Right lobe of liver (tissue), 6 donors: Measurements from ENCODE around the gene DGKI. TPM values are rescaled to one million over a fixed set of nuclear protein-coding genes. Genes with fewer than 3 reads are reported as not detected.

Experiments
- ATAC-seq, 4 donors: fragments of 200-7000 bp; cut with Tn5 transposase; one replicate each; pipeline ENCODE4 v1.9.1; 2020; ENCODE audit warnings: mild to moderate bottlenecking in 4 of 4, moderate library complexity in 4 of 4
- DNase-seq, 3 donors: peaks; one replicate each; pipeline ENCODE4 v3.0.0-alpha.2; 2020
- H3K27ac ChIP-seq, 3 donors: fragments of 200-600 bp; one replicate each; pipeline ENCODE4 v1.8.0; 2022
- H3K27me3 ChIP-seq, 2 donors: fragments of 200-600 bp; one replicate each; pipeline ENCODE4 v1.8.0; 2022
- H3K36me3 ChIP-seq, 4 donors: fragments of 200-600 bp; sonication (generic) in 1 of 4; one replicate each; pipeline versions ENCODE4 v1.5.1 to v1.8.0; 2017 to 2022; ENCODE audit warnings: control low read depth in 1 of 4
- H3K4me1 ChIP-seq, 4 donors: fragments of 200-600 bp; sonication (generic) in 1 of 4; one replicate each; pipeline versions ENCODE4 v1.5.1 to v1.8.0; 2017 to 2022; ENCODE audit warnings: control low read depth in 1 of 4
- H3K4me3 ChIP-seq, 3 donors: fragments of 200-600 bp; one replicate each; pipeline ENCODE4 v1.8.0; 2022
- H3K9me3 ChIP-seq, 4 donors: fragments of 200-600 bp; sonication (generic) in 1 of 4; one replicate each; pipeline versions ENCODE4 v1.5.1 to v1.8.0; 2017 to 2022; ENCODE audit warnings: control low read depth in 1 of 4
- POLR2A ChIP-seq: fragments of 450-650 bp; IDR thresholded peaks from one replicate; pipeline ENCODE4 v1.6.1; 2017; ENCODE audit warnings: antibody characterized with exemption, mild to moderate bottlenecking
- WGBS: methylation state at CpG from one replicate; pipeline ENCODE4 v1.1.6; 2018; ENCODE audit warnings: low coverage, low lambda C conversion rate; ENCODE audit not compliant: insufficient coverage; ENCODE audit errors: missing lambda C conversion rate; 5-methylcytosine and 5-hydroxymethylcytosine counted together
- intact Hi-C, 2 donors: fragments of 100-400 bp; cut with DNase I; formaldehyde crosslinking; loops; one replicate each; pipeline versions ENCODE4 v1.11.2 to v1.14.1; 2022
- total RNA-seq, 6 experiments: library from RNA; depleted of rRNA in 2 of 6; stranded (reverse); fragments of >200 nt in 2 of 6; fragmentation: NEBNext Ultra II Directional in 3 of 6; extraction: Animal tissue kit (Norgen Biotek cat#: 25700) in 3 of 6; gene quantifications; one replicate each; pipeline versions ENCODE4 v1.1.0 to v1.2.4, GENCODE V29; 2016 to 2023
- TF ChIP-seq, protein P1 (sequence below), 4 donors: fragments of 200-600 bp in 3 of 4; fragments of 450-650 bp in 1 of 4; IDR thresholded peaks; one replicate each; pipeline versions ENCODE4 v1.5.1 to v1.8.0; 2016 to 2022; ENCODE audit warnings: antibody characterized with exemption in 4 of 4, mild to moderate bottlenecking in 2 of 4
- donor health status: DM: no; HTN: yes; CAD: no.
- donor health status: DM: no; HTN: no; CAD: no.
- donor health status: DM: no; HTN: no; CAD: no.
- donor health status: DM: no; HTN: yes; CAD: no.
- donor health status: DM: no; HTN: yes; CAD: no.

Gene DGKI
- total RNA-seq, 6 experiments from 2014 or later: 0.05 to 0.35 (median 0.06) TPM; not detected in 1

DNA sequence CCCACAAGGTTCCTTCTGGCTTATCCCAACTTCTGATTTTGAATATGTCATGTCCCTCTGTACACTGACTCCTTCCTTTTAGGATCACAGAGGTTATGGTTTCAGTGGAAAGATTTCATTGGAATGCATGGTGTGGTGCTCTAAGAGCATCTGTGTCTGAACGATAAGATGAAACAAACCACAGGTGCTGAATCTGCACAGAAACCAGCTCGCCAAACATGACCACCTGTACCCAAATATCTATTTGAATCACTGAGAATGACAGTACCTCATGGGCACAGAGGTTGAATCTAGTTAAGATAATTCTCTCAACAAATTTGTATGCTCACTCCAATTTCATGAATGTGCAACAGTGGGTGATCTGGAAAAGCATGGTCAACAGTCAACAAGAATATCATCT, 105.3 kb downstream of the DGKI start:
- no peaks in the 10 kb centered on the region for H3K27me3 ChIP-seq
- ATAC-seq: no peak
- no peak for DNase-seq

DNA sequence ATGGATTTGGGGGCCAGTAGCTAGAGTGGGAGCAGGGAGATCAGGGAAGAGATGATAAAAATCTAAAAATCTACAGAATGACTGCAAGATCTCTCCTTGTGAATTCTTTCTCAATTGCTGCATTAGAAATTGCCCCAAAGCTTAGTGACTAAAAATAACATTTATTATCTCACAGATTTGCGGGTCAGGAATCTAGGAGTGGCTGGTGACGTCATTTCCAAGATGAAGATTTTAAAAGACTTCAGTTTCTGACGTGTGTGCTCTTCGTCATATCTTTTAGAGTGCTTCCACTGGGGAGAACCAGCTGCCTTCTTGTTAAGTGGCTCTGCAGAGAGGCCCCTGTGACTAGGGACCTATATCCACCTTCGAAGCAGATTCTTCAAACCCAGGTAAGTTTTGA, 112.6 kb downstream of the DGKI start:
- Histone ChIP-seq H3K9me3 (no peaks in the 10 kb centered on the region), H3K36me3 (no peaks in the 10 kb centered on the region), H3K27me3 (no peaks in the 10 kb centered on the region), H3K27ac (no peak overlapping the region), H3K4me3 (no peak overlapping the region), H3K4me1 (no peaks in the 10 kb centered on the region)
- TF ChIP-seq, protein P1, sequence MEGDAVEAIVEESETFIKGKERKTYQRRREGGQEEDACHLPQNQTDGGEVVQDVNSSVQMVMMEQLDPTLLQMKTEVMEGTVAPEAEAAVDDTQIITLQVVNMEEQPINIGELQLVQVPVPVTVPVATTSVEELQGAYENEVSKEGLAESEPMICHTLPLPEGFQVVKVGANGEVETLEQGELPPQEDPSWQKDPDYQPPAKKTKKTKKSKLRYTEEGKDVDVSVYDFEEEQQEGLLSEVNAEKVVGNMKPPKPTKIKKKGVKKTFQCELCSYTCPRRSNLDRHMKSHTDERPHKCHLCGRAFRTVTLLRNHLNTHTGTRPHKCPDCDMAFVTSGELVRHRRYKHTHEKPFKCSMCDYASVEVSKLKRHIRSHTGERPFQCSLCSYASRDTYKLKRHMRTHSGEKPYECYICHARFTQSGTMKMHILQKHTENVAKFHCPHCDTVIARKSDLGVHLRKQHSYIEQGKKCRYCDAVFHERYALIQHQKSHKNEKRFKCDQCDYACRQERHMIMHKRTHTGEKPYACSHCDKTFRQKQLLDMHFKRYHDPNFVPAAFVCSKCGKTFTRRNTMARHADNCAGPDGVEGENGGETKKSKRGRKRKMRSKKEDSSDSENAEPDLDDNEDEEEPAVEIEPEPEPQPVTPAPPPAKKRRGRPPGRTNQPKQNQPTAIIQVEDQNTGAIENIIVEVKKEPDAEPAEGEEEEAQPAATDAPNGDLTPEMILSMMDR (IDR thresholded peaks at IDR 0.05): no peak
- TF ChIP-seq POLR2A: no peak
- ATAC-seq (no peak), DNase-seq (no peak)
- 24% methylated on average over 4 of the region's 5 CpGs for WGBS
- intact Hi-C loops: no loop called here

More for the DNA sequence above, 105.3 kb downstream of the DGKI start:
- TF ChIP-seq, protein P1 (IDR thresholded peaks at IDR 0.05): no peak
- no peak for TF ChIP-seq POLR2A
- H3K4me1 ChIP-seq: no peaks in the 10 kb centered on the region
- no peaks in the 10 kb centered on the region for H3K36me3 ChIP-seq
- intact Hi-C loops: no loop called here
- no peak overlapping the region for H3K27ac ChIP-seq
- H3K4me3 ChIP-seq: no peak overlapping the region
- no peaks in the 10 kb centered on the region for H3K9me3 ChIP-seq
- WGBS: 75% methylated on average over 2 of the region's 2 CpGs

DNA sequence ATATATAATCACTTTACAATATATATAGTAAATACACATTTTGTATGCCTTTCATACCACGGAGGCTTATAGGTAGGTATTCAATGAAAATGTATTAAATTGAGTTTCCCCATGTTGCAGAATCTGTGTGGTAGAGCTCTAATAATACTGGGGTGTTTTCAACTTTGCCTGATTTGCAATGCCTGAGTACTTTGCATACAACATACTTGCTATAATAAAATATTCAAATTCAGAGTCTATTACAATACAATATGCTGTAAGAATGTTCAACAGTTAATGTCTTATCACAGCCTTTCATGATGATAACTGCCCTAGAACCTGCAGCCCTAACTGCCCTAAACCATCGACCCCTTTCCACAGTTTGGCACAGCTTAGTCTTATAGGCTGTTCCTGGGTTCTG, 114.6 kb downstream of the DGKI start:
- Histone ChIP-seq H3K36me3 (no peaks in the 10 kb centered on the region), H3K4me1 (no peaks in the 10 kb centered on the region), H3K4me3 (no peak overlapping the region), H3K27ac (no peak overlapping the region), H3K9me3 (no peaks in the 10 kb centered on the region), H3K27me3 (no peaks in the 10 kb centered on the region)
- WGBS: 33% methylated on average over 2 of the region's 2 CpGs
- TF ChIP-seq, protein P1 (IDR thresholded peaks at IDR 0.05): no peak
- no peak for TF ChIP-seq POLR2A
- ATAC-seq (no peak), DNase-seq (no peak)
- intact Hi-C loops: no loop called here

DNA sequence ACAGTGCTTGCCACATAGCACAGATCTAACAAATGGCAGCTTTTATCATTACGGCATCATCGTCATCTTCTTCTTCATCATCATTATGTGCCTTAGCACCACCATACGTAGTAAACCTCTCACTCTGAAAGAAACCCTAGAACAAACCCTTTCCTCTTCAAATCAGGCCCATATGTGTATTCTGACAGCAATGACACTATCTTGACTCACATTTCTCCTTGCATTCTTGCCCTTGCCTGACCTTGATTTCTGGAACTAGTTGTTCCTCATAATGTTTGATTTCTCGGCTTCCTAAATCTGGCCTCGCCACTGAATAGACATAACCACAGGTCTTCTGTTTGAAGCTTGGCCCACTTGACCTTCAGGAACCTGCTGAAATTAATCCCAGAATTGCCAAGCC, 115.3 kb downstream of the DGKI start:
- Histone ChIP-seq H3K9me3 (no peaks in the 10 kb centered on the region), H3K36me3 (no peaks in the 10 kb centered on the region), H3K4me3 (no peak overlapping the region), H3K4me1 (no peaks in the 10 kb centered on the region), H3K27me3 (no peaks in the 10 kb centered on the region), H3K27ac (no peak overlapping the region)
- WGBS: 59% methylated on average over 5 of the region's 5 CpGs
- DNase-seq (no peak), ATAC-seq (no peak)
- intact Hi-C loops: no loop called here
- no peak for TF ChIP-seq POLR2A
- TF ChIP-seq, protein P1 (IDR thresholded peaks at IDR 0.05): no peak

DNA sequence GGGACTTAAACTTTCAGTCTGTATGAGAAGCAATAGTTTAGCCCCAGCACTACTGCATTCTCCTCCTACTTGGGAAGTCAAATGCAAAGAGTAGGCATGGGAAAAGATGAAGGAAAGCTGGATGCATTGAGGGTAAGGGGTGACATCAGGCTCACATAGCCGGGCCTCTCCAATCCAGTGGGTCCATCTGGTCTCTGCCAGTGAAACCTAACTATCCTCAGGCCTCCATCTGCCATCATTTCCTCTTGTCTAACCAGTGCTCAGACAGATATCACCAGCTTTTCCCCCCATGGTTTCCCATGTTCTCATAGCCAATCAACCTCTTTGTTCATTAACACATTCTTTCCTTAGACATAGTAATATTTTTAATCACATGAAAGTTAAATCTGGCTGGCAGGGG, 118.3 kb downstream of the DGKI start:
- Histone ChIP-seq H3K9me3 (no peaks in the 10 kb centered on the region), H3K4me3 (no peak overlapping the region), H3K27ac (no peak overlapping the region), H3K36me3 (no peaks in the 10 kb centered on the region), H3K4me1 (no peaks in the 10 kb centered on the region), H3K27me3 (no peaks in the 10 kb centered on the region)
- DNase-seq (no peak), ATAC-seq (no peak)
- intact Hi-C loops: no loop called here
- WGBS: no CpG with 5 or more reads among the region's 1 CpG
- TF ChIP-seq, protein P1 (IDR thresholded peaks at IDR 0.05): no peak
- no peak for TF ChIP-seq POLR2A
